22Rv1 (cell line): ENCODE measurements around the gene DNAJC15.

Source experiments
- H3K27ac ChIP-seq: fragments of 450-650 bp; 2 replicates; pipeline ENCODE4 v1.5.1; 2017
- ZFX ChIP-seq: fragments of 450-650 bp; IDR thresholded peaks from 2 replicates; pipeline ENCODE4 v1.6.1; 2017; ENCODE audit warnings: antibody characterized with exemption, borderline replicate concordance
- TF ChIP-seq, protein P1 (sequence below): fragments of 450-650 bp; IDR thresholded peaks from 2 replicates; pipeline ENCODE4 v1.5.1; 2017; ENCODE audit warnings: mild to moderate bottlenecking

The DNAJC15 gene

DNA sequence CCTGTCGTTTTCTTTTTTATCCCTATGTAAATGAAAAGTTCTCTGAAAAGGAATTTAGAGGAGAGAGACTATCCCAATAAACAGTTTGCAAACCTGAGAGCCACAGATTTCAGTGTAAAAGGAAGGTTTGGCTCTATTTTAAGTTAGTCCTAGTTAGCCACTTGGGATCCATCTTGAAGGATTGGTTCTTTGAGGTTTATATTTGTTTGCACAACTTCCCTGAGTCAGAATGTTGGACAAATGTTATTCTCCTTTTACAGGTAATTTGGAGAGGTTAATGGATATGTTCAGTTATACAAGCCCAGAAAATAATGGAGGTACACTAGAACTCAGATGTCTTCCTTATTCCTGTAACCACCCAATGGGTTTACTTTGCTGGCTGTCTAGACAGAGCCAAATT is 2.6 kb upstream of the DNAJC15 start:
- H3K27ac ChIP-seq, result no peak overlapping the region
- TF ChIP-seq ZFX, result no peak
- TF ChIP-seq, protein P1, sequence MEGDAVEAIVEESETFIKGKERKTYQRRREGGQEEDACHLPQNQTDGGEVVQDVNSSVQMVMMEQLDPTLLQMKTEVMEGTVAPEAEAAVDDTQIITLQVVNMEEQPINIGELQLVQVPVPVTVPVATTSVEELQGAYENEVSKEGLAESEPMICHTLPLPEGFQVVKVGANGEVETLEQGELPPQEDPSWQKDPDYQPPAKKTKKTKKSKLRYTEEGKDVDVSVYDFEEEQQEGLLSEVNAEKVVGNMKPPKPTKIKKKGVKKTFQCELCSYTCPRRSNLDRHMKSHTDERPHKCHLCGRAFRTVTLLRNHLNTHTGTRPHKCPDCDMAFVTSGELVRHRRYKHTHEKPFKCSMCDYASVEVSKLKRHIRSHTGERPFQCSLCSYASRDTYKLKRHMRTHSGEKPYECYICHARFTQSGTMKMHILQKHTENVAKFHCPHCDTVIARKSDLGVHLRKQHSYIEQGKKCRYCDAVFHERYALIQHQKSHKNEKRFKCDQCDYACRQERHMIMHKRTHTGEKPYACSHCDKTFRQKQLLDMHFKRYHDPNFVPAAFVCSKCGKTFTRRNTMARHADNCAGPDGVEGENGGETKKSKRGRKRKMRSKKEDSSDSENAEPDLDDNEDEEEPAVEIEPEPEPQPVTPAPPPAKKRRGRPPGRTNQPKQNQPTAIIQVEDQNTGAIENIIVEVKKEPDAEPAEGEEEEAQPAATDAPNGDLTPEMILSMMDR, result no peak

DNA sequence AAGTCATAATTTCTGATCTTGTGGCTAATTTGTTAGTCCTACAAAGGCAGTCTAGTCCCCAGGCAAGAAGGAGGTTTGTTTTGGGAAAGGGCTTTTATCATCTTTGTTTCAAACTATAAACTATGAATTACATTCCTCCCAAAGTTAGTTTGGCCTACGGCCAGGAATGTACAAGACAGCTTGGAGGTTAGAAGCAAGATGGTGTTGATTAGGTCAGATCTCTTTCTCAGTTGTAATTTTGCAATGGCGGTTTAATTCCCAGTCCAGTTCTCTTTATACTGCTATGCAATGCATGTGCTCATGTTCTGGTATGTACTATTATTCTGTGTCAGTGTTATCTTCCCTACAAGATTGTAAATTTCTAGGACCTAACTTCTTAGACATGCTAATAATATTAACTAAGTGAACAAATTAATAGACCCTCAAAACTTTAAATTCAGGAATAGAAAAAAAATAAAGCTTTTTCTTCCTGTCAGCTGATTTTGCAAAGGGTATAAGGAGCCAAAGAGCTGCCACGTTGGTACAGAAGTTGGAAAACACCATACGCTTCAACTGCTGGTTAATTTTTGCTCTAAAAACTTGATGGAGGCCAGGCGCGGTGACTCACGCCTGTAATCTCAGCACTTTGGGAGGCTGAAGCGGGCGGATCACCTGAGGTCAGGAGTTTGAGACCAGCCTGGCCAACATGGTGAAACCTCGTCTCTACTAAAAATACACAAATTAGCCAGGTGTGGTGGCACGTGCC is 1.3 kb upstream of the DNAJC15 start:
- TF ChIP-seq, protein P1, result no peak
- no peak for TF ChIP-seq ZFX
- H3K27ac ChIP-seq, result no peak overlapping the region

DNA sequence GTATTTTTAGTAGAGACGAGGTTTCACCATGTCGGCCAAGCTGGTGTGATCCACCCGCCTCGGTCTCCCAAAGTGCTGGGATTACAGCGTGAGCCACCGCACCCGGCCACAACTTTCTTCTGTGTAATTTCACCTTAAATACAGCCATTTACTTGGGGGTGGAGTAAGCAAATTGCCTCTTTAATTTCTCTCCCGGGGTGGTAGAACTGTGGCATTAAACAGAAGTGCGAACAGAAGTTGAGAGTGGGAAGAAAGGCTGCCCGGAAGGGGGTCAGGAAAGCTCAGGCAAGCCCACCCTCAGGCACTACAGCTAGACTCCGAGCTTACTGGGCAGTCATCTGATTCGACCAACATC is 475 bp upstream of the DNAJC15 start:
- TF ChIP-seq, protein P1, result no peak
- TF ChIP-seq ZFX, result no peak
- H3K27ac ChIP-seq, result no peak overlapping the region

DNA sequence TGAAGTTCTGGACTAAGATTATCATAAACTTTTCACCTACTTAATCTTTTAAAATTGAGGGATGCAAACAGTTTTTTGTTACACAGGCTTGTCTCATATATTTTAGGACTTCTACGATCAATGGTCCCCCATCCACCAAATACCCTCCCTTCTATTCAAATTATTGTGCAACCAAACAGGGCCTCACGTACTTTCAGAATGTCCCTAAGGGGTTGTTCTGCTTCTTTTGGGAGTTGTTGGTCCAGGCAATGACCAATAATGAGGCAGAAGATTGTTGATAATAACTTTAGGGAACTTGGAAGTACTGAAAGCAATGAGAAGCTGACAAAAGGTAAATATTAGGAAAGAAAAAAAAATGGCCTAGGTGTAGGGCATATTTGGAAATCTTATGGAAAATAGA is 2.9 kb downstream of the DNAJC15 start:
- H3K27ac ChIP-seq, result no peak overlapping the region
- TF ChIP-seq, protein P1, result no peak
- TF ChIP-seq ZFX, result no peak

DNA sequence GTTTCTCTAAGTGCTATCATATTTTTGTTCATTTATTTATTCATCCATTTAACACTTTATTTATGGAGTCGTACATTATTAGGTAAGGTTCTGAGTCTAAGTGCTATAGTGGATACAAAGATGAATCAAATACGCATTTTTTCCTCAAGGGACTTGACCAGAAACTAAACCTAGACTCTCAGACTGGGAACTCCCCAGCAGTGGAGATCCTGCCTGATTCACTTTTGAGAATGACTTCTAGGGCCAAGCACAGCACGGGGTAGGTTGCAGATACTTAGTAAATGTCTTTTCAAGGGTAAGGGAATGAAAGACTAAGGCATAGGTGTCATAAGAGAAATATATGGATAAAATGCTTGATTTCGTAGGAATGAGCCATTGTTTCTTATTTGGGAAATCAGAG is 7.2 kb downstream of the DNAJC15 start:
- TF ChIP-seq, protein P1, result no peak
- TF ChIP-seq ZFX, result no peak
- H3K27ac ChIP-seq, result no peak overlapping the region

DNA sequence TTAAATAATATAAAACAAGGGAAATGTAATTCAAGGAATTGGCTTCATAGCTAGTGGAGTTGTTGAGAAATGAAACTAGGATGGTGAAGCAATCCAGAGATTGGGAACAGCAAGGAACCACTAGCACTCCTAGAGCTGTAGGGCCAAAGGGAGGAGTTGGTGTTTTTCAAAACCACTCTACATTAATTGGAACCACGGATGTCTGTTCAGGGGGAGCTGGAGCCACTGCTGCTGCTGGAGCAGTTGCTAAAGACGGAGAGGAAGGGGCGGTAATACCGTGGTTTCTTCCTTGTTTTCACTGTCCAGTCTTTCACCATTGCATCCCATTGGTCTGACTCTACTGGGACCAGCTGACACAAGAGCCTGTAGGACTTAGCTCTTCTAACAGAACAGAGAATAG is 8.5 kb downstream of the DNAJC15 start:
- TF ChIP-seq, protein P1, result no peak
- TF ChIP-seq ZFX, result no peak
- no peak overlapping the region for H3K27ac ChIP-seq

DNA sequence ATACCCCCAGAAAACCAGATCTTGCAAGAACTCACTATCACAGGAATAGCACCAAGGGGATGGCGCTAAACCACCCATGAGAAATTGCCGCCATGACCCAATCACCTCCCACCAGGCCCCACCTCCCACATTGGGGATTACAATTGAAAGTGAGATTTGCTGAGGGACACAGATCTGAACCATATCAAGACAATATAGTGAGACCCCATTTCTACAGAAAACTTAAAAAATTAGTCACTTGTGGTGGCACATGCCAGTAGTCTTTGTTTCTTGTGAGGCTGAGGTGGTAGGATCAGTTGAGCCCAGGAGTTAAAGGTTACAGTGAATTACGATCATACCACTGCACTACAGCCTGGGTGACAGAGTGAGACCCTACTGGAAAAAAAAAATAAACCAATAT is 9.7 kb downstream of the DNAJC15 start:
- TF ChIP-seq, protein P1, result no peak
- TF ChIP-seq ZFX, result no peak
- no peak overlapping the region for H3K27ac ChIP-seq
